GM18858 (cell line): ENCODE measurements around the gene KRTAP1-5.
"Not testable (repeated sequence)": the region's sequence is repeated elsewhere in the genome, so short reads cannot be mapped to it uniquely, and the experiment has no call there.

Source experiments
- ATAC-seq: cut with Tn5 transposase; IDR thresholded peaks from one replicate; pipeline ENCODE4 v1.9.1; 2021; ENCODE audit not compliant: unreplicated experiment

The KRTAP1-5 gene

DNA sequence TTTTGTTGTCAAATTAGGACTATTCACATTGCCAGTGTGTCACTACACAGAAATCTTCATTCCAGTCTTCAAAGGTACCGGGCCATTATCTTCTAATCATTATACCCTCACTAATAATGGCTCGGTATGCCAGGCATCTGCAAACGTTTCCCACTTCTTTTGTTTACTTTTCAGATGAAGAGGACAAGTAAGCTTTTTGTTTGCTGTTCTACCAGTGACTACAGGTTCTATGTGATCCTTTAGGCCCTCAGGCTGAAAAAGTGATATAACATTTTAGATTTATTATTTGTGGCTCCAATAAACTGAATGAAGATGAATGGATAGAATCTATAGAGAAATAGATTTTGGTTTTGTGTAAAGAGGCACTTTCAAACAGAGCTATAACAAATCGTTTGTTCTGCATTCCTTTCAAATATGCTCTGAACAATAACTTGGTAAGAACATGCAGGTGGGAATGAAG lies 17.7 kb downstream of the KRTAP1-5 start:
- no peak for ATAC-seq

- no peak for ATAC-seq
These were observed 18.2 kb downstream of the KRTAP1-5 start, which contains the start of gene KRTAP3-1 for GRCh38 chr17:41008811-41009210. Gene KRTAP3-1 (minus strand): TSS chr17:41009128. CDS start chr17:41009074, 54 bp downstream.

DNA sequence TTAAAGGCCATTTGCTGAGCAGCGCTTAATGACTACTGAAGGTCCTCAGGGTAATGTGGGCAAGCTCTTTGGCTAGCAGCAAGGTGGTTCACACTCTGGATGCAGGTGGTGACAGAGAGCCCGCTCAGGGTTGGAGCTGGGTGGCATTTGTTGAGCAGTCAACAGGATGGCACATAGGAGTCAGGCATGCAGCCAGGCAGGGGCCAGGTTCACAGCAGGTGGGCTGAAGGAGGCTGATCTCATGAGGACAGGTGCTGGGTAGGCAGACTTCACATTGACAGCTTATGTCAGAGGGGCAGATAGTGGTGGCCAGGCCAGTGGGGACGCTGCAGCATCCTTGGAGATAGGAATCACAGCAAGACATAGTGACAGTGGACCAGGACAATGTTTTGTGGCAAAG lies 22.6 kb downstream of the KRTAP1-5 start:
- ATAC-seq = no peak

GRCh38 chr17:41003926-41004325 lies 23.1 kb downstream of the KRTAP1-5 start:
- ATAC-seq = no peak

- ATAC-seq = no peak
These were observed 24.2 kb downstream of the KRTAP1-5 start for GRCh38 chr17:41002814-41003213.

- no peak for ATAC-seq
These were observed 25.2 kb downstream of the KRTAP1-5 start for GRCh38 chr17:41001795-41002194.

DNA sequence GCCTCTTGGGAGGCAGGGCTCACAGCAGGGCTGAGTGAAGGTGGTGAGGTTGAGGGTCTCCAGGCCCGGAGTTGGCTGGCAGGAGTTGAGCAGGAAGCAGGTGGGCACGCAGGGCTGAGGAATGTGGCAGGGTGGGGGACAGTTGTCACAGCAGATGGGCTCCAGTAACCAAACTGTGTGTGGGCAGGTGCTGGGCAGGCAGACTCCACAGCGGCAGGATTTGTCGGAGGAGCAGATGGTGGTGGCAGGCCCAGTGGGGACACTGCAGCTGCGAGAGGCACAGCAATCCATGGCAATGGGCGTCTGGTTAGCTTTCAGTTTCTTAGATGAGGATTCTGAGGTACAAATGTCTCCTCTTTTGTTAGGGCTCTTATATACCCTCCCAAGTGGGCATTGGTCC lies 27.4 kb downstream of the KRTAP1-5 start, which contains the start of gene KRTAP3-2:
Gene KRTAP3-2, minus strand, starts transcription at position 344 of the 400 bp plus-strand sequence. Its CDS starts 53 bp downstream, at position 291.
- not testable (repeated sequence) for ATAC-seq

DNA sequence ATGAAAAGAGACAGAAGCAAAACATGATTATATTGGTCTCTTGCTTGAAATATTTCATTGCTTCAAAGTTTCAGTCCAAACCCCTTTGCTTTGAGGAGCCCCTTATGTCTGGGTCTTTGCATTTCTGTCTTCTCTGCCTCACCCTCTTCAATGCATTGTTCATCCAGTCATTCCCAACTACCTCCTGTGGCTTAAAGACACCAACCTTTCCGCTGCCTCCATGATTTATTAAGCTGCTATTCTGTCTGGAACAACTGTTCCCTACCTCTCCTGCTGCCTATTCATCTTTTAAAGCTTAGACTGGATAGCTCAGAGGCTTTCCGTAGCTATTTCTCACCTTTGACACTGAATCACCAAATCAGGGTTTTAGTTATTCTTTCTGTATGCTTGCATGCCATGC lies 29.6 kb downstream of the KRTAP1-5 start:
- ATAC-seq = no peak

- no peak for ATAC-seq
These were observed 30.2 kb downstream of the KRTAP1-5 start for GRCh38 chr17:40996829-40997228.

- no peak for ATAC-seq
These were observed 31.9 kb downstream of the KRTAP1-5 start for GRCh38 chr17:40995116-40995515.

GRCh38 chr17:40993839-40994238 lies 33.2 kb downstream of the KRTAP1-5 start, which contains the start of gene KRTAP3-3:
Gene KRTAP3-3 (minus strand): TSS chr17:40994164. CDS start chr17:40994097, 67 bp downstream.
- no peak for ATAC-seq

DNA sequence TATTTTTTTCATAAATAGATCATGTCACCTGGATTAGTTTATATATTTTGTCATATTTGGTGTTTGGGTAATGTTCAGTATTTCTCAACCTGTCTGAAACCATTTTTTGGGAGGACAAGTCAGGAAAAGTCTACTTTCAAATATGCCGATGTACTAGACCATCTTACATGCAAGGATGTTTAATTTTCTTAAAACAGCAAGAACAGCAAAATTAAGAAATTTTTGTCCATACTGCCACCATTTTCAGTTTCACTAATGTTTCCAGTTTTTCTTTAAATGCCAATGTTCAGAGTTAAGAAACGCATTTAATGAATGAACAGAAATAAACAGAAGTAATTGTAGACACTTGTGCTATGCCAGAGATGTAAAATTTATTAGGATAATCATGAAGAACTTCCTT lies 33.9 kb downstream of the KRTAP1-5 start:
- ATAC-seq = no peak

DNA sequence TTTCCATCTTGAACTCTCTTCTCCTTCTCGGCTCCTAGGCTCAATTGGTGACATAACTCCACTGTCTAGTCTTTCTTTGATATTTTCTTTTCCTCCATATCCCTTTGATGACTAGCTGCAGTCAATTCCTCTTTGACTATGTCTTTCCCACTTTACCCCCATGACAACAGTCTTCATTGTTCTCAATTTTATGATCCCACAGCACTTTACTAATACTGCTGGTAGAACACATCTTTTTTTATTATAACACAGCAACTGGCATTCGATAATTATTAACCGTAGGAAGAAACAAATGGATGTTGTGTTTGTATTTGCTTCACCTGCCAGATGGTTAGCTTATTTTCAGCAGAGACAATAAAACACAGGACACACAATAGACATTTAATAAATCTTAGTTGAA lies 34.3 kb downstream of the KRTAP1-5 start:
- ATAC-seq = no peak

DNA sequence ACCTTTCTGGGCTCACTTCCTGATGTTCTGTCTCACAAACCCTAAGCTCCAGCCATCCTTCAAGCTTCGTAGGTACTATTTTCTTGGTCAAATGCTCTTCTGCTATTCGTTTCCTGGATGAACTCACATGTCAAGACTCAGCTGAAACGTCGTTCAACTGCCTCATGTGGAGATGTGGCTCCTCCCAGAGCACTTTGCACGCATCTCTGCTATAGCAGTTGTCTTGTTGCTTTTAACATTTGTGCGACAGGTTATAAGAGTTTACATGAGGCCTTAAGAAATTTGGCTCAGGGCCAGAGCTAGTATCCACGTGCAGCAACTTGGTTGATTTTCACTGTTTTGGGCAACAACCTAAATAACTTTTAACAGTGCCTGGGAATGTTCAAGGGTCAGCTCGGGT lies 40.1 kb downstream of the KRTAP1-5 start:
- ATAC-seq = no peak

GRCh38 chr17:40984226-40984625 lies 42.8 kb downstream of the KRTAP1-5 start, which contains the start of gene KRT40:
Gene KRT40 (minus strand): TSS chr17:40984326. CDS start chr17:40984273, 53 bp downstream.
- ATAC-seq = no peak

DNA sequence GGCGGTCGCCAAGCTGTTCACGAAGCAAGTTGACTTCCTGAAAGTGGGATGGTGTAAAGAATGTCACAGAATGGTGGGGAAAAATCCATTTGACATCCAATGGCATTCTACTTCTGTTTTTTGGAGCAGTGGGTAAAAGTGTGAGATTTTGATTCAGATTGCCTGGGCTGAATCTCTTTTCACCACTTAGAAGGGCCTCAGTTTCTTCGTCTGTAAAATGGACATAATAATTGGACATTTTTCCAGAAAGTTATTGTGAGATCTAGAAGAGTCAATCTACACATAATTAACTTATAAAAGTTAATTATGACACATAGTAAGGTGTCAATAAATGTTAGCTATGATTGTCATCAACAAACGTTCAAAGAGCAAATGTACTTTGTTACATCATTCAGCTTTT lies 45.9 kb downstream of the KRTAP1-5 start:
- no peak for ATAC-seq

- no peak for ATAC-seq
These were observed 46.4 kb downstream of the KRTAP1-5 start for GRCh38 chr17:40980596-40980995.

DNA sequence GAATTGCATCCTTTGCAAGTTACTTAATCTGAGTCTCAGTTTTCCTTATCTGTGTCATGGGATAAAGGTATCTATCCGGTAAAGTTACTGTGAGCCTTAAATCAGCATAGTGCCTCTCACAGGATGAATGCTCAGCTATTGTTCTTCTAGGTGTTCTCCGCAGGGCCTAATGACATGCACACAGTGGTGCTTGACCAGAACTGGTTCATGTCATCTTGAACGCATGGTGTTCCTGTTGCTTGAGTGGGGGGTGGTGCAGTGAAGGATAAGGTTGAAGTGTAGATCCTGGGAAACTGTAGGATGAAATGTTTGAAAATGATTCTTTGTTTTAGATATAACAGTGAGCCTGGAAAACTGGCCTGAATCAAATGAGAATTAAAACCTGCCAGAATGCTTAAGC lies 46.9 kb downstream of the KRTAP1-5 start:
- no peak for ATAC-seq

GRCh38 chr17:40978575-40979151 lies 48.3 kb downstream of the KRTAP1-5 start:
- ATAC-seq = no peak
